Heart right ventricle (tissue), 16 donors: ENCODE results near the gene SLC9A6. TPM values are rescaled to one million over a fixed set of nuclear protein-coding genes. Genes with fewer than 3 reads are reported as not detected.

Experiments used
- ATAC-seq, 8 donors: fragments of 200-7000 bp; cut with Tn5 transposase; one replicate each; pipeline ENCODE4 v1.9.1; 2020; ENCODE audit warnings: mild to moderate bottlenecking in 8 of 8, moderate library complexity in 8 of 8, moderate number of reproducible peaks in 1 of 8
- DNase-seq, 2 donors: peaks; one replicate each; pipeline ENCODE4 v3.0.0-alpha.2; 2020
- H3K27ac ChIP-seq, 10 donors: fragments of 200-600 bp; sonication (generic) in 2 of 10; one replicate each; pipeline versions ENCODE4 v1.5.0 to v1.8.0; 2020 to 2022; ENCODE audit warnings: mild to moderate bottlenecking in 3 of 10
- H3K27me3 ChIP-seq, 7 donors: fragments of 200-600 bp; one replicate each; pipeline ENCODE4 v1.8.0; 2021 to 2022; ENCODE audit warnings: mild to moderate bottlenecking in 2 of 7
- H3K36me3 ChIP-seq, 9 donors: fragments of 200-600 bp; sonication (generic) in 1 of 9; one replicate each; pipeline versions ENCODE4 v1.5.0 to v1.8.0; 2020 to 2022; ENCODE audit warnings: mild to moderate bottlenecking in 2 of 9
- H3K4me1 ChIP-seq, 9 donors: fragments of 200-600 bp; sonication (generic) in 1 of 9; one replicate each; pipeline versions ENCODE4 v1.5.0 to v1.8.0; 2020 to 2022; ENCODE audit warnings: mild to moderate bottlenecking in 4 of 9
- H3K4me3 ChIP-seq, 10 donors: fragments of 200-600 bp; sonication (generic) in 2 of 10; one replicate each; pipeline versions ENCODE4 v1.5.0 to v1.8.0; 2020 to 2022; ENCODE audit warnings: mild to moderate bottlenecking in 7 of 10, moderate library complexity in 2 of 10
- H3K9me3 ChIP-seq, 11 donors: fragments of 200-600 bp in 10 of 11; sonication (generic) in 2 of 11; one replicate each; pipeline versions ENCODE4 v1.5.0 to v1.8.0; 2013 to 2022; ENCODE audit warnings: mild to moderate bottlenecking in 2 of 11, control low read depth in 1 of 11, moderate library complexity in 1 of 11
- WGBS, 2 donors: extraction: QIAGEN DNeasy Blood & Tissue Kit; methylation state at CpG; one replicate each; pipeline ENCODE4 v1.1.7; 2013; ENCODE audit warnings: inconsistent platforms in 1 of 2; 5-methylcytosine and 5-hydroxymethylcytosine counted together
- intact Hi-C, 10 donors: fragments of 100-400 bp; cut with DNase I; formaldehyde crosslinking; loops; one replicate each; pipeline versions ENCODE4 v1.11.1 to v1.14.2; 2022
- polyA plus RNA-seq, 2 donors: library from polyadenylated mRNA; stranded (reverse); fragments of 200-250 nt; gene quantifications; one replicate each; pipeline ENCODE4 v1.2.3, GENCODE V29; 2013
- total RNA-seq, 10 donors: library from RNA; stranded (reverse); fragmentation: NEBNext Ultra II Directional in 3 of 10; extraction: Animal tissue kit (Norgen Biotek cat#: 25700) in 3 of 10; gene quantifications; one replicate each; pipeline versions ENCODE4 v1.2.1 to v1.2.4, GENCODE V29; 2021 to 2023
- TF ChIP-seq, protein P1 (sequence below), 9 donors: fragments of 200-600 bp; sonication (generic) in 2 of 9; IDR thresholded peaks; one replicate each; pipeline versions ENCODE4 v1.5.0 to v1.8.0; 2021 to 2022; ENCODE audit warnings: antibody characterized with exemption in 9 of 9, mild to moderate bottlenecking in 5 of 9, moderate library complexity in 1 of 9
- donor health status: Arrhythmogenic right ventricular cardiomyopathy.
- donor health status: ischemic (EF 13 %, LVEDD 7.1; RV severe dilation, severe dysfunction).
- donor health status: healthy with polysubstance abuse.
- donor health status: DM: no; HTN: yes; CAD: no.
- donor health status: DM: no; HTN: no; CAD: no.
- donor health status: ischemic (EF 25% LVEDD 6.9; RV normal size, moderate dysfunction).
- donor health status: ischemic (EF 25% LVEDD 5.7; RV mildly dilated, moderate dysfunction).
- donor health status: healthy.
- donor health status: DM: yes; HTN: yes; CAD: no.
- donor health status: Ischemic cardiomyopathy.
- donor health status: ischemic (EF 35%, LVEDD 5.7; RV mildly dilated, moderate dysfunction).
- donor health status: nonischemic (EF 11% LVEDD 7.7; RV severe dilation, severe dysfunction).
- donor health status: DM: yes; HTN: yes; CAD: no.
- donor health status: PGD.
- donor health status: ischemic (EF 29% LVEDD 5.4; RV normal size, mild dysfunction).
- donor health status: nonischemic (EF 23%, LVEDD 6.1; RV moderate dilation, normal function).

Gene SLC9A6
- total and polyA plus RNA-seq, 12 donors = 11.7 to 18.5 (median 14.5) TPM

DNA sequence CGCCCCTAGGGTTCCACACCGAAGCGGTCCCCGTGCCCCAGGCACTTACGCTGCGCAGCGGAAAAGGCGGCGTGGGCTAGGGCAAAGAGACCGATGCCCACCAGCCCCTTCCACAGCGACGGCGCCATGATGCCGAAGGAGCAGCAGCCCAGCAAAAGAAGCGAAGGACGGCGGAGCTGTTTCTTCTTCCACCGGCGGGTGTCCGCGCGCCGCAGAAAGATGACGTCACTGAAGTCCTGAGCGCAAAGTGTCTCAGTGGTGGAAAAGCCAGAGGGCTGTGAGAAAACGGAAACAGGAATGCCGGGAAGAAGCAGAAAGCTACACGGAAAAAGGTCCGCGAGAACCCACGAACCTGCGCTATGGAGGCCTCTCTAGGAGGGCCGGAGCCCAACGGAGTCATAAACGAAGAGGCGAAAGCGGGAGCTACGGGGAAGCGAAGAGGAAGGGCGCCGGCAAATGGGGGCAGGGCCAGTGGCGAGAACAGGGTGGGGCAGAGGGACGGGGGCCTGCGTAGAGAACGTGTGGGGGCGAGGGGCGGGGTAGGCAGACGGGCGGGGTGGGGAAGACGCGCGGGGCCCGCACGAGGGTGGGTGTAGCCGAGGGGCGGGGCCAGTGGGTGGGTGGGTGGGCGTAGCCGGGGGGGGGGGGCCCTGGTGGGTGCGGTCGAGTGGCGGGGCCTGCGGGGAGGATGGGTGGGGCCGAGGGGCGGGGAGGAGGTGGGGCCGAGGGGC, 11.5 kb upstream of the SLC9A6 start, which contains the start of gene MMGT1:
Gene MMGT1, minus strand, starts transcription at position 441 of the 731 bp plus-strand sequence. Its CDS starts 313 bp downstream, at position 128.
- no peaks in the 10 kb centered on the region for H3K27me3 ChIP-seq
- no peaks in the 10 kb centered on the region for H3K9me3 ChIP-seq
- intact Hi-C loops = loop anchor here in 1 of 10 donors (2.0 kb wide), 1 partner anchor 523 kb away; the partner anchor contains the start of gene HTATSF1
- WGBS, 2 donors = 0% methylated on average over 45 to 48 of the region's 65 CpGs
- ATAC-seq = peak; percentile 91 to 96 (median 95)
- peaks cover 0 to 8% (median 0%) of the 10 kb centered on the region in 9 donors for H3K36me3 ChIP-seq
- H3K27ac ChIP-seq = peak within 1 kb of the TSS; percentile 80 to 96 (median 92)
- DNase-seq = peak; percentile 80 to 84
- H3K4me3 ChIP-seq = peak within 1 kb of the TSS; percentile 64 to 90 (median 80)
- peaks cover 0 to 24% (median 16%) of the 10 kb centered on the region in 9 donors for H3K4me1 ChIP-seq
- TF ChIP-seq, protein P1, sequence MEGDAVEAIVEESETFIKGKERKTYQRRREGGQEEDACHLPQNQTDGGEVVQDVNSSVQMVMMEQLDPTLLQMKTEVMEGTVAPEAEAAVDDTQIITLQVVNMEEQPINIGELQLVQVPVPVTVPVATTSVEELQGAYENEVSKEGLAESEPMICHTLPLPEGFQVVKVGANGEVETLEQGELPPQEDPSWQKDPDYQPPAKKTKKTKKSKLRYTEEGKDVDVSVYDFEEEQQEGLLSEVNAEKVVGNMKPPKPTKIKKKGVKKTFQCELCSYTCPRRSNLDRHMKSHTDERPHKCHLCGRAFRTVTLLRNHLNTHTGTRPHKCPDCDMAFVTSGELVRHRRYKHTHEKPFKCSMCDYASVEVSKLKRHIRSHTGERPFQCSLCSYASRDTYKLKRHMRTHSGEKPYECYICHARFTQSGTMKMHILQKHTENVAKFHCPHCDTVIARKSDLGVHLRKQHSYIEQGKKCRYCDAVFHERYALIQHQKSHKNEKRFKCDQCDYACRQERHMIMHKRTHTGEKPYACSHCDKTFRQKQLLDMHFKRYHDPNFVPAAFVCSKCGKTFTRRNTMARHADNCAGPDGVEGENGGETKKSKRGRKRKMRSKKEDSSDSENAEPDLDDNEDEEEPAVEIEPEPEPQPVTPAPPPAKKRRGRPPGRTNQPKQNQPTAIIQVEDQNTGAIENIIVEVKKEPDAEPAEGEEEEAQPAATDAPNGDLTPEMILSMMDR (IDR thresholded peaks at IDR 0.05) = no peak

DNA sequence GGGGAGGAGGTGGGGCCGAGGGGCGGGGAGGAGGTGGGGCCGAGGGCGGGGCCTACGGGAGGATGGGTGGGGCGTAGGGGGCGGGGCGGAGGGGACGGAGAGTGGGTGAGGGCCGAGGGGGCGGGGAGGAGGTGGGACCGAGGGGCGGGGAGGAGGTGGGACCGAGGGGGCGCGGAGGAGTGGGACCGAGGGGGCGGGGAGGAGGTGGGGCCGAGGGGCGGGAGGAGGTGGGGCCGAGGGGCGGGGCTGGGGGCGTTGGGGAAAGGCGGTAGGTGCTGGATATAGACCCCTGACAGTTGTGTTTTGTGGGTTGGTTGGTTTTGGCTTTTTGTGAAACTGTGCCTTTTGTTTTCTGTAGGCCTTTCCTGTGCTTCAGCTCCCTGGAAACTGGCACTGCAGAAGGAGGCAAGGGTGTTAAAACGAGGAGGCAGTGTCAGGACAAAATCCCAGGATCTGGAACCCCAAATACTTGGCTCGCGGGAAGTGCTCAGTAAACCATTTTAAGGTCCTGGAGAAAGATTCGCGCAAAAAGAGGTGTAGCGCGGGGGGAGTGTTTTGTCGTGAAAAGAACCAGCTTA, 10.9 kb upstream of the SLC9A6 start:
- TF ChIP-seq, protein P1 (IDR thresholded peaks at IDR 0.05) = no peak
- peak; percentile 77 to 80 for DNase-seq
- Histone ChIP-seq H3K4me3 (peak overlapping the region in 9 of 10 donors; percentile 13 to 90 (median 48)), H3K36me3 (peaks cover 0 to 8% (median 0%) of the 10 kb centered on the region in 9 donors), H3K27ac (peak overlapping the region in 6 of 10 donors; percentile 10 to 62 (median 56)), H3K27me3 (no peaks in the 10 kb centered on the region), H3K4me1 (peaks cover 0 to 24% (median 16%) of the 10 kb centered on the region in 9 donors), H3K9me3 (no peaks in the 10 kb centered on the region)
- ATAC-seq = peak; percentile 52 to 83 (median 74)
- 2 to 6% methylated on average over 8 to 14 of the region's 32 CpGs for WGBS, 2 donors
- intact Hi-C loops = no loop called here

DNA sequence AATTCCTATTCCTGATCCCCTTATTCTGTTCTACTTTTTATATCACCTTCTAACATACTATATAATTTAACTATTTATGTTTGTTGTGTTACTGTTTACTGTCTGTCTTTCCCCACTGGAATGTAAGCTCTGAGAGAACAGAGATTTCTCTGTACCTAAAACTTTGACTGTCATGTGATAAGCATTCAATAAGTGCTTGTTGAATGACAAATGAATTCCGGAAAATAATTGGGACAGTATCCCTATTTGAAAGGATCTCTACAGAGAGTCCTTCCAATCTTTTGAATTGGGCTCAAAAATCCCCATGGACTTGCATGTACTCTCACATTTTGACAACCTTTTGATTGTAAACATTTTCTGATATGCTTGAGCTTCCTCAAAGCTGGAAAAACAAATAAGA, 9.8 kb upstream of the SLC9A6 start:
- no peak for ATAC-seq
- Histone ChIP-seq H3K36me3 (no peaks in the 10 kb centered on the region), H3K4me1 (peaks cover 0 to 24% (median 16%) of the 10 kb centered on the region in 9 donors), H3K27ac (no peak overlapping the region), H3K4me3 (no peak overlapping the region), H3K9me3 (no peaks in the 10 kb centered on the region), H3K27me3 (no peaks in the 10 kb centered on the region)
- WGBS, 2 donors = 83 to 91% methylated on average over 1 of the region's 1 CpG
- intact Hi-C loops = no loop called here
- DNase-seq = no peak
- TF ChIP-seq, protein P1 (IDR thresholded peaks at IDR 0.05) = no peak

DNA sequence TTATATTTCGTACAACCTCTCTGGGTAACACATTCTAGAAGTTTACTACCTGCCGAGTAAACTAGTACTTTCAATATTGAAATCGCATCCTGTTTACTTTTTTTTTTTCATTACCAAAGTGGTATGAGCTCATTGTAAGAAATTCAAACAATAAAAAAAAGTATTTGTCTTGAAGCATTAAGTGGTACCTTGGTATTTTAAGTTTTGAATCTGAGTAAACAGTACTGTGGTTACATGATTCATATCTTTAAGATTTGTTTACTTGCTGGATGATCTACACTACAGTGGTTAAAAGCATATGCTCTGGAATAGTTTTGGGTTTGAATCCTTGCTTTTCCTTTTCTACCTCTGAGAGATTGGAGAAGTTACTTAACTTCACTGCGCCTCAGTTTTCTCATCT, 7.6 kb upstream of the SLC9A6 start:
- DNase-seq = no peak
- Histone ChIP-seq H3K36me3 (no peaks in the 10 kb centered on the region), H3K4me3 (no peak overlapping the region), H3K4me1 (peaks cover 0 to 12% (median 6%) of the 10 kb centered on the region in 9 donors), H3K27me3 (no peaks in the 10 kb centered on the region), H3K9me3 (no peaks in the 10 kb centered on the region), H3K27ac (no peak overlapping the region)
- TF ChIP-seq, protein P1 (IDR thresholded peaks at IDR 0.05) = no peak
- ATAC-seq = no peak
- WGBS, 2 donors = 70 to 71% methylated on average over 4 of the region's 4 CpGs
- intact Hi-C loops = no loop called here
